GM21381 (cell line): ENCODE results near the gene TNS1.

Experiments used
- ATAC-seq: cut with Tn5 transposase; IDR thresholded peaks from one replicate; pipeline ENCODE4 v1.9.1; 2021; ENCODE audit warnings: mild to moderate bottlenecking, moderate library complexity; ENCODE audit not compliant: unreplicated experiment

The TNS1 gene

DNA sequence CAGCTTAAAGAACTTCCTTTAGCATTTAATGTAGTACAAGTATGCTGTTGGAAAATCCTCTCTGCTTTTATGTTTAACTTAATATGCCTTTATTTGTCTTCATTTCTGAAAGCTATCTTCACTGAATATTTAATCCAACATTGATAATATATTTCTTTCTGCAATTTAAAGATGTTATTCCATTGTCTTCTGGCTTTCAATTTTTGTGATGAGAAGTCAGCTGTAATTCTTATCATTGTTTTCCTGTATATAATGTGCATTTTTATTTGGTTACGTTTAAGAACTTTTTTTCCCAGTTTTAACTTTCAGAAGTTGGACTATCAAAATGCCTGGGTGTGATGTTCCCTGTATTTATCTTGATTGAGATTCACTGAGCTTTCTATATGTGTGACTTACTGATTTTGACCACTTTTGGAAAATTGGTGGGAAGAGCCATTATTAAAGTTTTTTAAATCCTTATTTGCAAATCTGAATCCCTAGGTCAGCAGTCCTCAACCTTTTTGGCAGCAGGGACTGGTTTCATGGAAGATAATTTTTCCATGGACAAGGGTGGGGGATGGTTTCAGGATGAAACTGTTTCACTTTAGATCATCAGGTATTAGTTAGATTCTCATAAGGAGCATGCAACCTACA, 241.0 kb downstream of the TNS1 start:
- no peak for ATAC-seq

DNA sequence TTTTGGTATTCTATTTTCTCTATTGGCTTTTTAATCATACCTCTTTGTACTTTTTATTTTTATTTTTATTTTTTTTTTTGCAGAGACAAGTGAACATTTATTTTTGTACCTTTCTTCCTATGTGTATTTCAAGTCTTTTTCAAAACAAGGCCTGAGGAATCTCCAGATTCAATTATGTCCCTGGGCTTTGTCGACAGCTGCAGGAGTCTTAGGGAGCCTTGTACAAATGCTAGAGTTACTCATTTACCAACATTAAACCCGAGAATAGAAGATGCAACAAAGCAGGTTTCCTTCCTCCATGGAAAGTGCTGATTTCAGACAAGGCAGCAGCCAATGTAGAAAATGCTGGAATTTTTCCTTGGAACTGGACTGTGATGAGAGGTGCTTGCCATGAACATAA, 242.8 kb downstream of the TNS1 start:
- ATAC-seq: no peak

DNA sequence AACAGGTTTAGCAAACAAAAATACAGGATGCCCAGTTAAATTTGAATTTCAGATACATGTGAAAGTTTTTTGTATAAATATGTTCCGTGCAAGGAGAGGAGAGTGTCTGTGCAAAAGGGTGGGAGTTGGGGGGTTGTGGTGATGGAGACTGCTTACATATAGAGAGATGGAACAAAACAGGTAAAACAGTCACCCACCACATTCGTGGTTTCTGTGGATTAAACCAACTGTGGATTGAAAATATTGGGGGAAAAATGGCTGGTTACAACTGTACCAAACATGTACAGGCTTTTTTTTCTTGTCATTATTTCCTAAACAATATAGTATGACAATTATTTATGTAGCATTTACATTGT, 245.7 kb downstream of the TNS1 start:
- ATAC-seq: no peak

DNA sequence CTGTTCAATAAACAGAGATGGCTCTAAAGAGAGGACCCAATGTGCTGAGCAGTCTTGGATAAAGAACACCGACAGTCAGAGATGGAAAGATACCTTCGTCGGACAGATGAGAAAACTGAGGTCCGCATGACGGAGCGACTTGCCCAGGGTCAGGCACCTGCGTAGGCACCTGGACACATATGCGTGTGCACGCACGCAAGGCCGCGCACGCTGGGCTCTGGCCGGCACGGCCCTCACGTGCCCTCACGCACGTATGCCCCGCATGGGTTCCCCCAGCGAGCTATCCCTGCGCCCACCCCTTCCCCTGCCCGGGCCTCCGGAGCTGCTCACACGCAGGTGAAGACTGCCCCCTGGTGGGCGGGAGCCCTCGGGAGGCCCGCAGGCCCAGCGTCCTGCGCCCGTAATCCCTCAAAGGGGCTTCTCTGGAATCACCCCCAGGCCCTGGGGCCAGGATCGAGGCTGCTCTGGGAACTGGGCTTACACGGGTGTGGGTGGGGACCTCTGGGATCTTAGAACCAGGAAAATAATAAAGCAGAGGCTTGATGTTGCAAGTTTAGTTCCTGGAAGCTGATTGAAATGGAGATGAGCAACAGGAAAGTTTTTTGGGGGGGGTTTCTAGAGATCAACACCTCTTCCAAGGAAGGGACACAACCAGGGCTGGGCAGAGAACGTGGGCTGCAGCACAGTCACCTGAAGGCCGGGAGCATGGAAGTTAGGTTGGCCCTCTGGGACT, 246.3 kb downstream of the TNS1 start:
- ATAC-seq: no peak

DNA sequence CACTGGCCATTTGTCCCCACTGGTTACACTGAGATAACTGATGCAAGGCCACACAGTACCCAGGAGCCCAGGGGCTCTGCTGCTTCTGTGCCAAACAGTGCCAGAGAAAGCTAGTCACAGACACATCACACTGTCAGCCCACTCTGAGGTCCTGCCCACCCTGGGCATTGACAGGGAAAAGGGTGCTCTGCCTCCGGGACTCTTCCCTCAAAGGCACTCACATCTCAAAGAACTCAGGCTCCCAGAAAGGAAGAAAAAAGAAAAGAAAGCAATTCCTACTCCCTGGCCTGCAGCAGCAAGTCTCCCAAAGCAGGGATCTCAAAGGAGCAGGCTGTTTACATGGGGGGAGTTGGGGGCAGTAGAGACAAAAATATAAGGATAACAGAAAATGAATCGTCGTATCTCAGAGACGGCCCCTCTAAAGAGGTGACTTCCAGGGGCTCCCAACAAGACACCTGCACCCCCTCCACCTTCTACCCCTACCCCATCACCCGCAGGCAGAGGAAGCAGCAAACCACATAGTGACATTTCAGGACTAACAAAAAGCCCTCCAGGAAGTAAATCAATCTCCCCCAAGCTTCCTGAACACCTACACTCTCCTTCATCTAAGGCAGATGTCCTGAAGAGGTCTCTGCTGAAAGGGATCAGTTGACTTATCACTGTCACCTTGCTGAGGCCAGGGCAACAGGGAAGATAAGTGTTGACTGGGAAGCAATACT, 247.6 kb downstream of the TNS1 start:
- ATAC-seq: no peak

DNA sequence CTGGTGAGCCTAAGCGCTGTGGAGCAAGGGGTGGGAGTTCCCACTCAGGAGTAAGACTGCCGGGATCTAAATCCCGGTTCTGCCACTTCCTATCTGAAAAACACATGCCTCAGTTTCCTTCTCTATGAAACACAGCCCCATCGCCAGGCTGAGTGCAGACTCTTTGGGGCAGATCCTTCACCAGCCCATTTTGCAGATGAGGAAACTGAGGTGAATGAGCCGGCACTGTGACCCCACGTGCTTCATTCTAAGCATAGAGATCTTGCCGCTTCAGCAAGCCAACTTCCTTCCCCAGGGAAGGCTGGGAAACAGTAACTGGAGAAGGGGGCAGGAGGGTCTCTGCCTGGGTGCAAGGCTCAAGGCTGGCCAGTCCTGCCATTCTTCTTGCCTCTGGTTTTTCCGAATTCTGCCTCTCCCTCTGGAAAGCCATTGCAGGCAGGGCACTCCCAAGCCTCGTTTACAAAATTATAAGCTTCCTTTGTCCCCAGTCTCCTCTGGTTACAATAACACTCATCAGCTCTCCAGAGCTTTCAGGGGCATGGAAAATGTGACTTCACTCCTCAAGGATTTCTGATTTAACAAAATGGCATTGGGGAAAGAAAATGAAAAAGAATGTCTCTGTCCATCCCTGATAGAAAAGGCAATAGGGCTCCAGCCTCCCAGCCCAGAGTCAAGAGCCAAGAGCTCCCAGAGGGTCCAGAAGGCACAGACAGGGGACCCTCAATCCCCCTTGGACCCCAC, 249.2 kb downstream of the TNS1 start:
- no peak for ATAC-seq

DNA sequence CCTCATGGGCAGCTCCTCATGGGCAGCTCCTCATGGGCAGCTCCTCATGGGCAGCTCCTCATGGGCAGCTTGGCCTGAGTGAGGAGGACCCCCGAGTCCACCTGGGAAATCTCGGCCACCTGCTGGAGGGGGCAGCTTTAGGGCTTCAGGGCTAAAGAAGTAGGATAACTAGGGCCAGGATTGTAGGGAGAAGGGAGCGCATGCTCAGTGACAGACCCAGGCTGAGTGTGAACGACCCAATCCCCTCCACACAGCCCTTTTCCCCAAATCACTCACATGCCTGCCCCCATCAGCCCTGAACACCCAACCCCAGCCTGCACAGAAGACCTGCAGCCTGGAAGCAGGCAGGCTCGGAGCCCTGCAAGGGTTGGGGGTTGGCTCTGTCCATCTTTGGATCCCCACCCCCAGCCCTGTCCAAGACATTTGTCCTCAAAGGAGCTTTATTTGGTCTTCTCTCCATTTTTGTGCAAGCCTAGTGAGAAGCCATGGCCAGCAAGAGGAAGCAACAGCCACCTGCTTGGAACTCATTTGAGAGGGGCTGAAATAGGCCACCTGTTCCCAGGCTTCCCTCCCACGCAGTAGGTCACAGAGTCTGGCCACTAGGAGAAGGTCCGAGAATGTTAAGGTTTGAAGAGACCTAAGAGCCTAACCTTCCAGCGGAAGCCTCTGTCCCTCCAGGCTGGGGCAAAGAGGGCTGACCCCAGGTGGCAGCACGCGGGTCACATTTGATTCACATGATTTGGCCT, 249.9 kb downstream of the TNS1 start:
- ATAC-seq: no peak

DNA sequence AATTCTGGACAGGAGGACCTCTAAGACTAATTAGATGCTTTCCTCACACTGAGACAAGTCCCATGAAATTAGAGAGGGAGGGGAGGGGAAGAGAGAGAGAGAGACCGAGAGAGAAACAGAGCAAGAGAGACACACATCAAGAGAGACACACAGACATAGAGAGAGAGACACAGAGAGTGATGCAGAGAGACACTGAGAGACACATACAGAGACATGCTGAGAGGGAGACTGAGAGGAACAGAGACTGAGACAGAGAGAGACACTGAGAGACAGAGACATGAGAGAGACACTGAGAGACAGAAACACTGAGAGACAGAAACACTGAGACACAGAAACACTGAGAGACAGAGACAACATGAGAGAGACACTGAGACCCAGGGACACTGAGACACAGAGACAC, 250.8 kb downstream of the TNS1 start:
- no peak for ATAC-seq

DNA sequence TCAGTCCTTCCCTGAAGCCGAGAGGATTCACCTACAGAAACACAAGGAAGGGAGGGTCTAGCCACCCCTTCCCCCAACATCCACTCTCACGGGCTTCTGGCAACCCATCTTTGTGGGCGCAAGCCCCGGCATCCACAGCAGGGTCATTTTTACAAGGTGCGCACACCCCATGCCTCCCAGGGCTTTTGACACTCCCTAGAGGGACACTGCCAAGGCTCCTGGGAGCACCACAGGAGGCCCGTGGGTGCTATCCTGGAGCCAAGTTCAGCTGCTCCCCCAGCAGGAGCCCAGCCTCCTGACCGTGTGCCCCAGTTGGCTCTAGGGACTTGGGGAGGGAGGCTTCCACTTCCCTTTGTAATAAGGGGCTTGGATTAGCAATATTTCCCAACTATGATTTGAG, 251.6 kb downstream of the TNS1 start:
- no peak for ATAC-seq
